Measurements from ENCODE around the gene NCAM1.

DNA sequence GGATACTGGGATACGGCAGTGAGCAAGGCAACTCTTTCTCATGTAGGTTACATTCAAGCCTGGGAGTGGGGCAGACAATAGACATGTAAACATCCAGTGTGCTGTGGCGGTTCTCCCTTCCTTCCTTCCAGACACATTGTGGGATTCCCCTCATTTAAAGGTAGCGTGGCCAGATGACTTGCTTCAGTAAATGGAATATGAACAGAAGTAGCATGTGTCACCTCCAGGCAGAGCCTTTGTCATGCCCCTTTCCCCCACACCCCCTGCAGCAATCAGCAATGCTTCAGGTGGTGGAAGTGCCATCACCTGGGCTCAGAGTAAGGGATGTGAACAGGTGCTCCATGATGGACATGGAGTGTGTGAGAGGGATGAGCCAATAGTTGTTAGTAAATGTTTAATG lies 318.4 kb downstream of the NCAM1 start:
- TF ChIP-seq, protein P1, sequence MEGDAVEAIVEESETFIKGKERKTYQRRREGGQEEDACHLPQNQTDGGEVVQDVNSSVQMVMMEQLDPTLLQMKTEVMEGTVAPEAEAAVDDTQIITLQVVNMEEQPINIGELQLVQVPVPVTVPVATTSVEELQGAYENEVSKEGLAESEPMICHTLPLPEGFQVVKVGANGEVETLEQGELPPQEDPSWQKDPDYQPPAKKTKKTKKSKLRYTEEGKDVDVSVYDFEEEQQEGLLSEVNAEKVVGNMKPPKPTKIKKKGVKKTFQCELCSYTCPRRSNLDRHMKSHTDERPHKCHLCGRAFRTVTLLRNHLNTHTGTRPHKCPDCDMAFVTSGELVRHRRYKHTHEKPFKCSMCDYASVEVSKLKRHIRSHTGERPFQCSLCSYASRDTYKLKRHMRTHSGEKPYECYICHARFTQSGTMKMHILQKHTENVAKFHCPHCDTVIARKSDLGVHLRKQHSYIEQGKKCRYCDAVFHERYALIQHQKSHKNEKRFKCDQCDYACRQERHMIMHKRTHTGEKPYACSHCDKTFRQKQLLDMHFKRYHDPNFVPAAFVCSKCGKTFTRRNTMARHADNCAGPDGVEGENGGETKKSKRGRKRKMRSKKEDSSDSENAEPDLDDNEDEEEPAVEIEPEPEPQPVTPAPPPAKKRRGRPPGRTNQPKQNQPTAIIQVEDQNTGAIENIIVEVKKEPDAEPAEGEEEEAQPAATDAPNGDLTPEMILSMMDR (IDR thresholded peaks at IDR 0.05; ENCODE audit: low read depth, low read length): no peak
- no peak for TF ChIP-seq EZH2phosphoT487 (IDR thresholded peaks at IDR 0.05; ENCODE audit: low read depth)
